Measurements from ENCODE around the gene RPA4.
"Not testable (repeated sequence)": the region's sequence is repeated elsewhere in the genome, so short reads cannot be mapped to it uniquely, and the experiment has no call there.

RPA4 gene, protein sequence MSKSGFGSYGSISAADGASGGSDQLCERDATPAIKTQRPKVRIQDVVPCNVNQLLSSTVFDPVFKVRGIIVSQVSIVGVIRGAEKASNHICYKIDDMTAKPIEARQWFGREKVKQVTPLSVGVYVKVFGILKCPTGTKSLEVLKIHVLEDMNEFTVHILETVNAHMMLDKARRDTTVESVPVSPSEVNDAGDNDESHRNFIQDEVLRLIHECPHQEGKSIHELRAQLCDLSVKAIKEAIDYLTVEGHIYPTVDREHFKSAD

DNA sequence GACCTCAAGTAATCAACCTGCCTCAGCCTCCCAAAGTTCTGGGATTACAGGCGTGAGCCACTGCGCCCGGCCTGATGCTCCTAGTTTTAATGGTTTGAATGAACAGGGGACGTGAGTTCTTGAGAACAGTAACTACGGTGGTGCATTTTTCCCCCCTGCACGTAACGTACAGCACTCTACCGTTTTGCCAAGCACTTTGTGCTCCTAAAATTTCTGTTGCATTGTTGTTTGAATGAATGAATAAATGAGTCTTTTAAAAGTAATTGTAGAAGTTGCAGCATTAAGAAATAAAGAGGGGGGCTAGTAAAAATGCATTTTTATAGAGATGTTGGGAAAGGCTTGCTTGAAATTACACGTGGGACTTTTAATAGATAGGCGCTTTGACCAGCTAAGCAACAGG, at the start of gene RPA4:
RPA4 (plus strand) TSS at position 301 of the 400 bp plus-strand sequence. CDS start 403 bp downstream, outside the sequence.
- DNase-seq: no peak

DNA sequence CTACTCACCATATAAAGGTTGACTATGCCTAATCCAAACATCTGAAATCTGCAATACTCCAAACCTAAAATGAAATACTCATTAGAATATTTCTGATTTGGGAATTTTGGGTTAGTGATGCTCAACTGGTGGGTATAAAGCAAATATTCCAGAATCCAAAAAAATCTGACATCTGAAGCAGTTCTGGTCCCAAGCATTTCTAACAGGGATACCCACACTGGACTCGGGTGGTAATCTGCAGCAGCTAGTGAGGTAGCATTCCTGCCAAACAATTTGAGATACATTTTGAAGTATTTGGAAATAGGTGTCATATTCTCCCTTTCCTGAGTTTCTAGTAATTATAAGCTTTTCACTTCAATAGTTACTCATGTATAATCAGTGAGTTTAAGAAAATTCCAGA, 49.6 kb upstream of the RPA4 start:
- no peak for DNase-seq

DNA sequence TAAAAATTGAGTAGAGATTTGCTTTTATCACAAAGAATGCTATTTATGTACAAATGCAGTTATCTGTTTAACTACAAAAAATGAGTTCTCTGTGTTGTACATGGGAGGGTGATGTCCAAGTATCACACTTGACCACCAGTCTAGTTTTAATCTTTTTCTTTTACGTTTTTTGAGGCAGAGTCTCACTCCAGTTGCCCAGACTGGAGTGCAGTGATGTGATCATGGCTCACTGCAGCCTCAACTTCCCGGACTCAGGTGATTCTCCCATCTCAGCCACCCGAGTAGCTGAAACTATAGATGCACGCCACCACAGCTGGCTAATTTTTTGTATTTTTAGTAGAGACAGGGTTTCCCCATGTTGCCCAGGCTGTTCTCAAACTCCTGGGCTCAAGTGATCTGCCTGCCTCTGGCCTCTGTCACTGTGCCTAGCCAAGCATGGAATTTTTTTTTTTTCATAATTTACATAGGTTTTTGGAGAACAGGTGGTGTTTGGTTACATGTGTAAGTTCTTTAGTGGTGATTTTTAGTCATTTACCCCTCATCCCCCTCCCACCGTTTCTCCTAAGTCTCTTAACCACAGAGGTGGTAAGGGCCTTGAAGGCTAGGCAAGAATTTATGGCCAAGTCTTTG, 47.9 kb upstream of the RPA4 start:
- no peak for DNase-seq

DNA sequence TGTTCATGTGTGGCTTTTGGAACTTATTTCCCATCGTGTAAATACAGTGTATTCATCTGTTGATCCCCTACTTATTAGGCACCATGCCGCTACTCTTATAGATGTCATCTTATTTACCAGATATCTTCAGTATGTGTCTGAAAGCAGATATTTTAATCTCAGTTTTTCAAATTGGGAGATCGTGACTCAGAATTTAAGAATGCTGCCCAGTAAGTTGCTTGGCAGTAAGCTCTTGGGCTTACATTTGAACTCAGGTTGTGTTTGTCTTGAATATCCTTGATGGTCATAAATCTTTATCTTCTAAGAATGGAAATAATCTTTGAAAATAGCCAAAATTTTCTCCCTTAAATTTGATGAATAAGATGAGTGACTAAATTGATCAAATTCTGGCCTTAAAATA, 45.9 kb upstream of the RPA4 start:
- no peak for DNase-seq

DNA sequence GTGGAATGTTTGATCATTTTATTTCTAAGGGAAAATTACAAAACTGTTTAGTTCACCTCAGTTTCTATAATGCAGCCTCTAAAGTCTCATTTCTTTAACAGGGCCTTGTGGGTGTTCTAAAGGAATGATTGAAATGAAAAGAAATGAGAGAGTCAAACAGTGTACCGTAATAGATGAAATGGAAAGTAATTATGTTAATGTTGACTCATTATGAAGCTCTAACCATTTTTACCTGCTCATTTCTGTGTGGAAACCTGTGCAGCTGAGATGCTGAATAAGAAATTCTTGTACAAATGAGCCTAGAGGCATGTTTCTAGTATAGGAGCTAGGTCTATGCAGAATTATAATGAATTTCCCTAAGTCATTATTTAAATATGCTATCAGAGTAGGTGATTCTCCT, 45.2 kb upstream of the RPA4 start:
- no peak for DNase-seq

DNA sequence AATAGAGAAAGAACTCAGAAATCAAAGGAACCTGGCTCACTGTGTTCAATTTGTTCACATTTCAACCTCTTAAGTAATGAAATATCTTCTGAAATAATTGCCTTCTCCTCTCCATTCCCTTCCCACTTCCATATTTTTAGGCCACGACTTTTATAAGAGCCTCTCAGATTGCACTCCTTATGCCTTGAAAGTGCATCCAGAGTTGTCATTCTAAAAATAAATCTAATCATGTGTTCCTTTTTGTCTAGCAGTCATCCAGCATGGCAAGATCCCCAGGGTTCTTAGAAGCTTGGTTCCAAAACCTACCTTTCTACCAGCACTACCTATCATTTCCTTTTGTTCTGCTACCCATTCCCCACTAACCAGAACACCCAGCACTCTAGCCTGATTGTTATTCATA, 42.4 kb upstream of the RPA4 start:
- no peak for DNase-seq

DNA sequence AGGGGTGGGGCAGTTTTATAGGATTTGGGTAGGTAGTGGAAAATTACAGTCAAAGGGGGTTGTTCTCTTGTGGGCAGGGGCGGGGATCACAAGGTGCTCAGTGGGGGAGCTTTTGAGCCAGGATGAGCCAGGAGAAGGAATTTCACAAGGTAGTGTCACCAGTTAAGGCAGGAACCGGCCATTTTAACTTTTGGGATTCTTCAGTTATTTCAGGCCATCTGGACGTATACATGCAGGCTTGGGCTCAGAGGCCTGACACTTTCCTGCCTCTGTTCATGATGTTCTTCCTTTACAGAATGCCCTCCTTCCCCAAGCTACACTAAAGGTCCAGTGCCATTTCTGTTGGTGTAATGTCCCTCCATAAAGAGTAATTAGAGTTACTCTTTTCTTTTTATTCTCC, 41.8 kb upstream of the RPA4 start:
- not testable (repeated sequence) for DNase-seq

DNA sequence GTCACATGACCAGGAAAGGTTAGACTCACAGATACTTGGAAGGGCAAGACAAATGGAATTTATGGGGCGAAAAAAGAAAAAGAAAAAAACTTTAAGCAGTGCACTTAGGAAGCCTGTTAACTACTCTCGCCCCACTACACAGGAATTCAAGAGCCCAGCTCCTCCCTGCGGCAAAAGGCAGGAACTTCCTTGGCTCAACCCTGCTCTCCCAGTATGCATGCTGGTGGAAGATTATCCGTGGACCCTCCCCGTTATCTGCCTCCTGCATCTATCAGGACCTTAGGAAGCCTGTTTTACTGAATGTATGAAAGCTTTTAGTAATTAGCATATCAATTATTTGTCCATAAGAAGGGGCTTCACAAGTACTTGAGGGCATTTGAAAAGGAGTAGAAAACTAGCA, 40.1 kb upstream of the RPA4 start:
- no peak for DNase-seq

DNA sequence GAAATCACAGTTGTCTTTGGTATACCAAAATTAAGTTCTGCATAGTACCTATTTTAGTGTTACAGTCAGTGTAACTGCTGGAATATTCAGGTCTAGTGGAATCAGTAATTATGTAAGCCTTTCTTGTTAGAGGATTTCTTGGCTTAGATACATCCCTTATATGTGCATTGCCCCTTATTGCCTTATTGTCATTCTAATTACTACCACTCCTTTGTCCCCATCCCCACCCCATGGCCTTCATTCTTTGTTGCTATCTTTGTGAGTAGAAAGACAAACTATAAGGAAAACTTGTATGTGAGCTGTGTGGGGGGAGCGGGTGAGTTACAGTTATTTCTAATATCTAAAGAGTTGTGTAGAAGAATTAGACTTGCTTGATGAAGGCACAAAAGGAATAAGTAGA, 36.9 kb upstream of the RPA4 start:
- no peak for DNase-seq

DNA sequence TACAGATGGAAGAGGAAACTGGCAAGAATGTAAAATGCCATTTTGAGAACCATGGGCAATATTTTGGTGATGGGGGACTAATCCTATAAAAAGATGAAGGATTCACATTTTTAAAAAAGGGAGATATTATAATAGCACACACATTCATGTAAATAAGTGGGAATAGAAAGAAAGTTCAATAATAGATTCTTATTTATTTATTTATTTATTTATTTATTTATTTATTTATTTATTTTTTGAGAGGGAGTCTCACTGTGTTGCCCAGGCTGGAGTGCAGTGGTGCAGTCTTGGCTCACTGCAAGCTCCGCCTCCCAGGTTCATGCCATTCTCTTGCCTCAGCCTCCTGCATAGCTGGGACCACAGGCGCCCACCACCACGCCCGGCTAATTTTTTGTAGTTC, 24.3 kb upstream of the RPA4 start:
- DNase-seq: not testable (repeated sequence)

DNA sequence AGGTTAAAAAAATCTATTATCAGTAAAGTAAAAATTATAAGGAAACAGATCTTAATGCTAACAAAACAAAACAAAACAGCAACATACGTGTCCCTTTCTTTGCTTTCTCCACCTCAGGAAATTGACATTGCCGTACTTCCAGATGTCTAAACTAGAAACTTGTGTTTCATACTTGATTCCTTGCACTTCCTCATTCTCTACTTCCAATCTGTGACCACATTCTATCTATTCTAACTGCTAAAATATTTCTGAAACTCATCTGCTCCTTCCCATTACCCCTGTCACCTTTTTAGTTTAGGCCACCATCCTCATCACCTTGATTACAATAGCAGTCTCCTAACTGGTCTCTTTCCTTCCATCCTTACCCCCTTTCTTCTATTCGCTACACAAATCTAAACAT, 22.5 kb upstream of the RPA4 start:
- DNase-seq: no peak

DNA sequence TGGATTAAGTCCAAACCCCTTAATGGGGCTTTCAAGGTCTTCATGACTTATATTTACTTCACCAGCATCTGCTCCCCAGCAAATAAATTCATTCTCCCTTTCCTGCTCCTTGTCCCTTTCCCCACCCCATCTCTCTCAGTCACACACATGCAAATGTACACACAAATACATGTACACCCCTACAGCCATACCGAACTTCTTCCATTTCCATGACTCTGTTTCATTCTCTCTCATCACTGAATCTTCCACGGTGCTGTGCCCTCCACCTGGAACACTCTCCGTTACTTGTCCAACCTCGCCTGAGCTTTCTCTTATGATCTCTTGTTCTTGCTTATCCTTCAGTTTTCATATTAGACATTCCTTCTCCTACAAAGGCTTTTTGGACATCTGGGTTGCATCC, 22.0 kb upstream of the RPA4 start:
- DNase-seq: no peak

DNA sequence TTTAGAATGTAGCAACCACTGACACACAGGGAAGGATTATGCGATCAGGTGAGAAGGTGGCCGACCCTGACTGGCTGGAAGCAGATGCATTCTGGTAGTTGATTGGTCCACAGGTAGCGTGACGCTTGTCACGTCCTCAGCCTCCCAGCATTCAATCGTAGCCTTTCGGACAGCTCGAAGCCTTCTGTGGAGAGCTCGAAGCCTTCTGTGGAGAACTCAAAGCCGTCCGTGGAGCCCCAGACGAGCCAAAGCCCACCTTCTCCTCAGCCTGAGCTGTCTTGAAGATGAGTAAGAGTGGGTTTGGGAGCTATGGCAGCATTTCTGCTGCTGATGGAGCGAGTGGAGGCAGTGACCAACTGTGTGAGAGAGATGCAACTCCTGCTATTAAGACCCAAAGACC, 319 bp downstream of the RPA4 start:
- DNase-seq: no peak

DNA sequence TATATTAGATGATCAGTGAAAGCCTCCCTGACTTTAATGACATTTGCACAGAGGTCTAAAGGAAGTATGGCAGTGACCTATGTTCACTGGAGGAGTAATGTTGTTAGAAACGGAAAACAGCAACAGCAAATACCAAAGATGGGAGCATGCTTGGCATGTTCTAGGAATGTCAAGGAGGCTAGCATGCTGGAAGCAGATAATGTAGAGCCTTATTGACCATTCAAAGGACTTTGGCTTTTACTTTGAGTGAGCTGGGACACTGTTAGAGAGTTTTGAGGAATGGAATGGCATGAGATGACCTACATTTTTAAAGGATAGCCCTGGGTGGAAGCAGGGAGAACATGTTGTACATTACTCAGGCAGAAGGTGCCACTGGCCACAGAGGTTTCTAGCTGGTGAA, 6.0 kb downstream of the RPA4 start:
- DNase-seq: no peak

DNA sequence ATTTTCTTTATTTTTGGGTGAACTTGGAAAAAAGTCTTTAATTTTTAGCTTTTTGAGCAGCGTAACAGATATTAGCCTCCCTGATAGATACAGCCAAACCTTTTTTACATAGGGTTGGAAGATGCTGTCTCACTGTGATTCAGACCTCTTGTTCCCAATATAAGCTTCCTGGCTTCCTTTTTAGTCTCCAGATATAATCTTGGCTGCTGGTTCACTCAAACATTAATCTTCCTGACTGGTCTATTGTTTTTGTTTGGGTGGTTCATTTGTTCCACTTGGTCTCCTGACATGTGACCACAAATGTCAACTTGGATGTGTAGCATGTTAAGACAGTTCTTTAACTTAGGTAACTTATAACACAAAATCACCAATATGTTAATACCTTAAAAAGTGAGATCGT, 23.0 kb downstream of the RPA4 start:
- DNase-seq: no peak

DNA sequence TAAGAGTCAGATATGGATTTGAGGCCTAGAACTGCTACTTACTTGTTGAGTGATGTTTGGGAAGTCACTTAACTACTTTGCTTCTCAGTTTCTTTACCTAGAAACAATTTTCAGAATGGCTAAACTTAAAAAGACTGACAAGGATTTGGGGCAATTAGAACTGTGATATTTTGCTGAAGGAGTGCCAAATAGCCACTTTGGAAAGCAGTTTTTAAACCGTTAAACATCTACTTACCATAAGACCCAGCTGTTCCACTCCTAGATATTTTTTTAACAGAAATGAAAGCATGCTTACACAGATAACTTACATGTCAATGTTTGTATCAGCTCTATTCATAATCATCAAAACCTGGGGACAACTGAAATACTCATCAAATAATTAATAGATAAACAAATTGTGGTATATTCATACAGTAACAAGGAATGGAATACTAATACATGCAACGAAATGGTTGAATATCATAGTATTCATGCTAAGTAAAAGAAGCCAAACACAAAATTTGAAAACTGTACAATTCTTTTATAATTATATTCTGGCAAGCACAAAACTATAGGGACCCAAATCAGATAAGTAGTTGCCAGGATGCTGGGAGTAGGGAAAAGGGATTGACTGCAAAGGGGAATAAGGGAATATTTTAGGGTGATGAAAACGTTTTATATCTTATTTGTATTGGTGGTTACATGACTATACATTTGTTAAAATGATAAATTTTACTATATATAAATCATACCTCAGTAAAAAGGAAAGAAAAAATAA, 24.0 kb downstream of the RPA4 start:
- DNase-seq: no peak

DNA sequence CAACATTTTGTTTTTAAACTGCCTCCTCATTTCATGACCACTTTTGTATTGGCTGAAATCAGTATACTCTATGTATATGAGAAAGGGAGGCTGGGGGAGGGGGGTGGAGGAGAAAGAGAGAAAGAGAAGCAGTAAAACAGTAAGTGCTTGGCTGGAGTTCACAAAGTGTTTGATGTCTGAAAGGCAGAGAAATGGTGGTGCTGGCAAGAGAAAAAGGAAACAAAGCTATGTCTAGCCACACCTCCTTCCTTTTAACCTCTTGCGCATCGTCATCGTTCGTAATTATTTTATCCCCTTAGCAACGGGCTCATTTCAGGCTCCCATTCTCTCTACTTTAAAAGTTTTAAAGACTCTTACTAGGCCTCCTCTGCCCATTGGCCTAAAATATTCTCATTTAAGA, 25.6 kb downstream of the RPA4 start:
- DNase-seq: no peak

DNA sequence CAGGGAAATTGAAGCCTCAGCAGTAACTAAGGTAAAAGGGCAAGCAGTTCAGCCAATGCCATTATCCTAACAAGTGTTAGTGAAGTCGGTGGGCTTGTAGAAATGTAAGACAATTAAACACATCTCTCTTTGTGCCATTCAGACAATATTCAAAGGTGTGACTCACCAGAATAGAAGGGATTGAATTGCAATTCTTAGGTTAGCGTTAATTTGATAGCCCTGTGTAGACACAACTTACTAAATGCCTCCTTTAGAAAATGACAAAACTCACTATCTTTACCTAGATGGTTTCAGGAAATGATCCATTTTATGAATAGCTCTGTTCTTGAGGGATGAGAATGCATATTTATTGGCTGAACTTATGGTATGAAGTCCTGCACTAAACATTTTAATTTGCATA, 35.2 kb downstream of the RPA4 start:
- DNase-seq: no peak

DNA sequence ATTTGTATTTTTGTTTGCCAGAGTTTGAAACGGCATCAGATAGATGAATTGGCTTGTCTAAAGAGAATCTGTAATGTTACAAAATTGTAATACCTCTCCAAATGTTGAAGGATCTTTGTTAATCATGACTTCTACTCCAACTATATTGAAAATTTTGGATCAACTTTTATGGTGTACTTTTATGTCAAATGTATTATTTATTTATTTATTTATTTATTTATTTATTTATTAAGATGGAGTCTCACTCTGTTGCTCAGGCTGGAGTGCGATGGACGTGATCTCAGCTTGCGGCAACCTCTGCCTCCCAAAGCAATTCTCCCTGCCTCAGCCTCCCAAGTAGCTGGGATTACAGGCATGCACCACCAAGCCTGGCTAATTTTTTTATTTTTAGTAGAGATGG, 36.0 kb downstream of the RPA4 start:
- DNase-seq: no peak

DNA sequence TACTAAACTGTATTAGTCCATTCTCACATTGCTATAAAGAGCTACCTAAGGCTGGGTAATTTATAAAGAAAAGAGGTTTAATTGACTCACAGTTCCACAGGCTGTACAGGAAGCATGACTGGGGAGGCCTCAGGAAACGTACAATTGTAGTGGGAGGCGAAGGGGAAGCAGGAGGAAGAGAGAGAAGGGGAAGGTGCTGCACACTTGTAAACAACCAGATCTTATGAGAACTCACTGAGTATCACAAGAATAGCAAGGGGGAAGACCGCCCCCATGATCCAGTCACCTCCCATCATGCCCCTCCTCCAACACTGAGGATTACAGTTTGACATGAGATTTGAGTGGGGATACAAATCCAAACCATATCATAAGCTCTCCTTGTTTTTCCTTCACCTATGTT, 40.9 kb downstream of the RPA4 start:
- no peak for DNase-seq

DNA sequence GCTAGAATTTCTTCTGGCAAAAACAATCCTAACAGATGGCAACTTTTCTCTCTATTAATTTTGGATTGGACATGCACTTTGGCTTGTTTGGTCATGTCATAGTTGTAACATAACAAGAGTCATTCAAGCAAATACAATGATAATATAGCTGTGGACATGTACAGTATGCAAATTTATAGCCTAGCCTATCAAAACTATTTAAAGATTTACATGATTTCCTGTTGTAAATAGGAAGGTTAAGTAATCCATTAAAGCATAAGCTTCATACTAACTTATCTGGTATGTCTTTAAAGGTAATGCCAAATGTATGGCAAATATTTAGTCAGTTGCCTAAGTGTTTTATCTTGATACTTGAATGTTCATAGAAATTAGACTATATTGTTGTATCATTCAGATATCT, 45.3 kb downstream of the RPA4 start:
- no peak for DNase-seq

Measured in GF-D8 (cell line).